MM.1S (cell line): ENCODE measurements around the gene IL1B.

Source experiments
- DNase-seq: peaks from one replicate; pipeline ENCODE4 v3.0.0-alpha.2; 2015
- H2AFZ ChIP-seq: fragments of 300-600 bp; sonication (generic); 2 replicates; pipeline ENCODE4 v1.6.0; 2016; ENCODE audit warnings: antibody characterized with exemption, low read length
- H3F3A ChIP-seq: fragments of 300-600 bp; sonication (generic); 2 replicates; pipeline ENCODE4 v1.6.1; 2016; ENCODE audit warnings: mild to moderate bottlenecking, antibody characterized with exemption, low read length, moderate library complexity, mixed read lengths; ENCODE audit not compliant: insufficient read depth
- H3K27ac ChIP-seq: fragments of 300-600 bp; sonication (generic); 2 replicates; pipeline ENCODE4 v1.5.1; 2016; ENCODE audit warnings: mild to moderate bottlenecking, low read length
- H3K27me3 ChIP-seq: fragments of 300-600 bp; sonication (generic); replicated peaks from 2 replicates; pipeline ENCODE4 v1.6.0; 2016; ENCODE audit warnings: low read length; ENCODE audit not compliant: insufficient read depth
- H3K36me3 ChIP-seq: fragments of 300-600 bp; sonication (generic); replicated peaks from 2 replicates; pipeline ENCODE4 v1.6.1; 2016; ENCODE audit warnings: mild to moderate bottlenecking, low read length, mixed read lengths; ENCODE audit not compliant: insufficient read depth
- H3K4me1 ChIP-seq: fragments of 300-600 bp; sonication (generic); 2 replicates; pipeline ENCODE4 v1.6.1; 2016; ENCODE audit warnings: low read length, mixed read lengths
- H3K4me2 ChIP-seq: fragments of 300-600 bp; sonication (generic); 2 replicates; pipeline ENCODE4 v1.6.0; 2016; ENCODE audit warnings: low read depth, low read length
- H3K4me3 ChIP-seq: fragments of 300-600 bp; sonication (generic); 2 replicates; pipeline ENCODE4 v1.5.1; 2016; ENCODE audit warnings: low read length, mixed read lengths
- H3K79me2 ChIP-seq: fragments of 300-600 bp; sonication (generic); 2 replicates; pipeline ENCODE4 v1.6.1; 2016; ENCODE audit warnings: mixed run types, low read length, mixed read lengths
- H3K9ac ChIP-seq: fragments of 300-600 bp; sonication (generic); 2 replicates; pipeline ENCODE4 v1.6.1; 2016; ENCODE audit warnings: low read length, mixed read lengths
- H3K9me2 ChIP-seq: fragments of 300-600 bp; sonication (generic); replicated peaks from 2 replicates; pipeline ENCODE4 v1.6.1; 2016; ENCODE audit warnings: mild to moderate bottlenecking, low read length, mixed read lengths; ENCODE audit not compliant: insufficient read depth
- H3K9me3 ChIP-seq: fragments of 300-600 bp; sonication (generic); replicated peaks from 2 replicates; pipeline ENCODE4 v1.6.1; 2016; ENCODE audit warnings: mild to moderate bottlenecking, low read length, mixed read lengths; ENCODE audit not compliant: insufficient read depth
- H4K20me1 ChIP-seq: fragments of 300-600 bp; sonication (generic); 2 replicates; pipeline ENCODE4 v1.6.1; 2016; ENCODE audit warnings: mild to moderate bottlenecking, low read length, moderate library complexity, mixed read lengths; ENCODE audit not compliant: insufficient read depth
- CTCF ChIP-seq: fragments of 300-600 bp; sonication (generic); IDR thresholded peaks from 2 replicates; pipeline ENCODE4 v1.5.1; 2016; ENCODE audit warnings: antibody characterized with exemption, low read length, mixed read lengths
- EZH2 ChIP-seq: fragments of 300-600 bp; sonication (generic); optimal IDR thresholded peaks from 2 replicates; pipeline ENCODE3; 2017; ENCODE audit warnings: low read depth, mild to moderate bottlenecking, antibody characterized with exemption, low read length, mixed read lengths
- EZH2phosphoT487 ChIP-seq: fragments of 300-600 bp; sonication (generic); IDR thresholded peaks from 2 replicates; pipeline ENCODE4 v1.6.1; 2018; ENCODE audit warnings: antibody characterized with exemption, low read length

IL1B gene

GRCh38 chr2:112805542-112805941 is 31.0 kb downstream of the IL1B start:
- Histone ChIP-seq H3K4me3 (no peak overlapping the region), H3K4me2 (no peak overlapping the region), H3K9me2 (no peaks in the 10 kb centered on the region), H3K9ac (no peak overlapping the region), H3K9me3 (no peaks in the 10 kb centered on the region), H3K36me3 (no peaks in the 10 kb centered on the region), H3K4me1 (no peaks in the 10 kb centered on the region), H3F3A (no peaks in the 10 kb centered on the region), H4K20me1 (no peaks in the 10 kb centered on the region), H2AFZ (no peak overlapping the region), H3K79me2 (no peaks in the 10 kb centered on the region), H3K27ac (no peak overlapping the region), H3K27me3 (no peaks in the 10 kb centered on the region)
- no peak for TF ChIP-seq EZH2phosphoT487
- no peak for TF ChIP-seq CTCF
- TF ChIP-seq EZH2: no peak
- no peak for DNase-seq

GRCh38 chr2:112803691-112804521 is 32.7 kb downstream of the IL1B start:
- H3F3A ChIP-seq: no peaks in the 10 kb centered on the region
- H2AFZ ChIP-seq: no peak overlapping the region
- no peaks in the 10 kb centered on the region for H3K4me1 ChIP-seq
- H3K27ac ChIP-seq: no peak overlapping the region
- no peak overlapping the region for H3K9ac ChIP-seq
- H4K20me1 ChIP-seq: no peaks in the 10 kb centered on the region
- no peaks in the 10 kb centered on the region for H3K9me2 ChIP-seq
- H3K27me3 ChIP-seq: no peaks in the 10 kb centered on the region
- no peak overlapping the region for H3K4me3 ChIP-seq
- H3K79me2 ChIP-seq: no peaks in the 10 kb centered on the region
- no peaks in the 10 kb centered on the region for H3K36me3 ChIP-seq
- no peak for DNase-seq
- no peak overlapping the region for H3K4me2 ChIP-seq
- TF ChIP-seq EZH2phosphoT487: no peak
- no peak for TF ChIP-seq CTCF
- no peak for TF ChIP-seq EZH2
- H3K9me3 ChIP-seq: no peaks in the 10 kb centered on the region

- no peaks in the 10 kb centered on the region for H3K9me3 ChIP-seq
- no peaks in the 10 kb centered on the region for H3K4me1 ChIP-seq
- DNase-seq: no peak
- H3K4me3 ChIP-seq: no peak overlapping the region
- H3K36me3 ChIP-seq: no peaks in the 10 kb centered on the region
- no peaks in the 10 kb centered on the region for H3K27me3 ChIP-seq
- no peaks in the 10 kb centered on the region for H3K9me2 ChIP-seq
- no peak overlapping the region for H3K4me2 ChIP-seq
- no peaks in the 10 kb centered on the region for H3K79me2 ChIP-seq
- no peak overlapping the region for H3K27ac ChIP-seq
- no peak overlapping the region for H2AFZ ChIP-seq
- no peak overlapping the region for H3K9ac ChIP-seq
- no peak for TF ChIP-seq EZH2
- no peak for TF ChIP-seq EZH2phosphoT487
- H3F3A ChIP-seq: no peaks in the 10 kb centered on the region
- no peaks in the 10 kb centered on the region for H4K20me1 ChIP-seq
Observed at GRCh38 chr2:112800881-112801583, 35.5 kb downstream of the IL1B start.
